ENCODE data around the gene DCHS1. TPM values are rescaled to one million over a fixed set of nuclear protein-coding genes. Genes with fewer than 3 reads are reported as not detected.

Gene DCHS1
- total and polyA plus RNA-seq, 2 experiments from 2014 or later = 1.1 to 6.4 TPM

GRCh38 chr11:6618117-6619003 is 37.2 kb downstream of the DCHS1 start:
- no peaks in the 10 kb centered on the region for H3K9me3 ChIP-seq (ENCODE audit: low read depth)
- H3K9ac ChIP-seq = peak overlapping the region; percentile 87
- peaks cover 18% of the 10 kb centered on the region for H3K4me1 ChIP-seq (ENCODE audit: insufficient read depth)
- peaks cover 21% of the 10 kb centered on the region for H3F3A ChIP-seq (ENCODE audit: insufficient read depth)
- H4K20me1 ChIP-seq (ENCODE audit: insufficient read depth) = no peaks in the 10 kb centered on the region
- H3K27ac ChIP-seq = peak overlapping the region; percentile 73
- peak overlapping the region; percentile 90 for H2AFZ ChIP-seq
- peak overlapping the region; percentile 97 for H3K4me2 ChIP-seq (ENCODE audit: unreplicated experiment)
- TF ChIP-seq EZH2 (IDR thresholded peaks at IDR 0.05; ENCODE audit: insufficient read depth, poor library complexity, severe bottlenecking) = no peak
- no peak for TF ChIP-seq EZH2phosphoT487 (IDR thresholded peaks at IDR 0.05; ENCODE audit: insufficient read depth, low read depth)
- H3K4me3 ChIP-seq = peak overlapping the region; percentile 84
- 2 to 3% methylated on average over 15 of the region's 15 CpGs for WGBS, 2 experiments (ENCODE audit: low coverage in 1 of 2, low lambda C conversion rate in 2 of 2, missing lambda C conversion rate in 2 of 2)
- peak; percentile 90 for DNase-seq
- in situ Hi-C loops (cut with MboI) = no loop called here
- H3K27me3 ChIP-seq (replicated peaks; ENCODE audit: insufficient read depth) = no peaks in the 10 kb centered on the region
- peaks cover 15% of the 10 kb centered on the region; the same call in 1 of the 2 replicates for H3K79me2 ChIP-seq (ENCODE audit: insufficient read depth)
- H3K36me3 ChIP-seq (ENCODE audit: low read depth) = no peaks in the 10 kb centered on the region
- H3K9me2 ChIP-seq (ENCODE audit: insufficient read depth) = no peaks in the 10 kb centered on the region

GRCh38 chr11:6617315-6617781 is 38.3 kb downstream of the DCHS1 start:
- Histone ChIP-seq H3K4me3 (peak overlapping the region; percentile 84), H3K9me2 (ENCODE audit: insufficient read depth) (no peaks in the 10 kb centered on the region), H3K79me2 (ENCODE audit: insufficient read depth) (peaks cover 15% of the 10 kb centered on the region; the same call in 1 of the 2 replicates), H3F3A (ENCODE audit: insufficient read depth) (peaks cover 31% of the 10 kb centered on the region), H3K27me3 (replicated peaks; ENCODE audit: insufficient read depth) (no peaks in the 10 kb centered on the region), H3K9me3 (ENCODE audit: low read depth) (no peaks in the 10 kb centered on the region), H3K4me2 (ENCODE audit: unreplicated experiment) (peak overlapping the region; percentile 97), H3K4me1 (ENCODE audit: insufficient read depth) (peaks cover 25% of the 10 kb centered on the region), H2AFZ (0 out of 2 replicates have a peak overlapping the region, but pooled peaks have one; percentile 90), H3K27ac (peak overlapping the region; percentile 73; the same call in 1 of the 2 replicates), H3K36me3 (ENCODE audit: low read depth) (no peaks in the 10 kb centered on the region), H4K20me1 (ENCODE audit: insufficient read depth) (no peaks in the 10 kb centered on the region), H3K9ac (peak overlapping the region; percentile 87)
- TF ChIP-seq EZH2 (IDR thresholded peaks at IDR 0.05; ENCODE audit: insufficient read depth, poor library complexity, severe bottlenecking) (no peak), EZH2phosphoT487 (IDR thresholded peaks at IDR 0.05; ENCODE audit: insufficient read depth, low read depth) (no peak)
- in situ Hi-C loops (cut with MboI) = no loop called here
- DNase-seq = peak; percentile 59
- WGBS, 2 experiments (ENCODE audit: low coverage in 1 of 2, low lambda C conversion rate in 2 of 2, missing lambda C conversion rate in 2 of 2) = 48 to 56% methylated on average over 5 of the region's 5 CpGs

GRCh38 chr11:6616596-6617250 is 38.9 kb downstream of the DCHS1 start:
- no peaks in the 10 kb centered on the region for H4K20me1 ChIP-seq (ENCODE audit: insufficient read depth)
- in situ Hi-C loops (cut with MboI) = no loop called here
- no peaks in the 10 kb centered on the region for H3K27me3 ChIP-seq (replicated peaks; ENCODE audit: insufficient read depth)
- no peak for TF ChIP-seq EZH2phosphoT487 (IDR thresholded peaks at IDR 0.05; ENCODE audit: insufficient read depth, low read depth)
- no peak for TF ChIP-seq EZH2 (IDR thresholded peaks at IDR 0.05; ENCODE audit: insufficient read depth, poor library complexity, severe bottlenecking)
- no peak overlapping the region for H3K9ac ChIP-seq
- H3K9me2 ChIP-seq (ENCODE audit: insufficient read depth) = no peaks in the 10 kb centered on the region
- H3F3A ChIP-seq (ENCODE audit: insufficient read depth) = peaks cover 31% of the 10 kb centered on the region
- H3K79me2 ChIP-seq (ENCODE audit: insufficient read depth) = peaks cover 16% of the 10 kb centered on the region
- no peak overlapping the region for H3K4me2 ChIP-seq (ENCODE audit: unreplicated experiment)
- WGBS, 2 experiments (ENCODE audit: low coverage in 1 of 2, low lambda C conversion rate in 2 of 2, missing lambda C conversion rate in 2 of 2) = 88 to 93% methylated on average over 12 to 14 of the region's 14 CpGs
- H3K4me3 ChIP-seq = no peak overlapping the region
- H2AFZ ChIP-seq = no peak overlapping the region
- H3K4me1 ChIP-seq (ENCODE audit: insufficient read depth) = peaks cover 25% of the 10 kb centered on the region
- 0 out of 2 replicates have a peak overlapping the region, but pooled peaks have one; percentile 8 for H3K27ac ChIP-seq
- peak; percentile 31 for DNase-seq
- no peaks in the 10 kb centered on the region for H3K9me3 ChIP-seq (ENCODE audit: low read depth)
- H3K36me3 ChIP-seq (ENCODE audit: low read depth) = no peaks in the 10 kb centered on the region

- Histone ChIP-seq H3F3A (ENCODE audit: insufficient read depth) (peaks cover 34% of the 10 kb centered on the region), H3K79me2 (ENCODE audit: insufficient read depth) (peaks cover 22% of the 10 kb centered on the region), H3K4me1 (ENCODE audit: insufficient read depth) (peaks cover 27% of the 10 kb centered on the region), H3K27ac (no peak overlapping the region), H2AFZ (no peak overlapping the region), H3K4me3 (no peak overlapping the region), H3K36me3 (ENCODE audit: low read depth) (peaks cover 2% of the 10 kb centered on the region; the same call in 1 of the 2 replicates), H4K20me1 (ENCODE audit: insufficient read depth) (no peaks in the 10 kb centered on the region), H3K4me2 (ENCODE audit: unreplicated experiment) (no peak overlapping the region), H3K9me3 (ENCODE audit: low read depth) (no peaks in the 10 kb centered on the region), H3K27me3 (replicated peaks; ENCODE audit: insufficient read depth) (no peaks in the 10 kb centered on the region), H3K9ac (no peak overlapping the region), H3K9me2 (ENCODE audit: insufficient read depth) (no peaks in the 10 kb centered on the region)
- TF ChIP-seq EZH2 (IDR thresholded peaks at IDR 0.05; ENCODE audit: insufficient read depth, poor library complexity, severe bottlenecking) = no peak
- in situ Hi-C loops (cut with MboI) = no loop called here
- WGBS, 2 experiments (ENCODE audit: low coverage in 1 of 2, low lambda C conversion rate in 2 of 2, missing lambda C conversion rate in 2 of 2) = 81 to 83% methylated on average over 9 of the region's 9 CpGs
- DNase-seq = peak; percentile 66
Measured at GRCh38 chr11:6615882-6616585, 39.6 kb downstream of the DCHS1 start.
